Measurements from ENCODE around the gene P4HTM.

Gene P4HTM

GRCh38 chr3:48963591-48963990, 26.4 kb upstream of the P4HTM start (continued):
- TF ChIP-seq KLF16 (tag by site-specific recombination; IDR thresholded peaks at IDR 0.05) (no peak), ZSCAN18 (tag by site-specific recombination; IDR thresholded peaks at IDR 0.05) (no peak)

- H3K4me3 ChIP-seq (ENCODE audit: low read depth, low read length) = no peak overlapping the region
- CTCF ChIA-PET = interaction anchor here (0.6 kb wide), 1 partner anchor 228 kb away, joined by 3 read pairs; no protein-coding TSS in a partner anchor
- peaks cover 21 to 83% of the 10 kb centered on the region in 2 experiments for H3K36me3 ChIP-seq (ENCODE audit: control insufficient read depth in 2 of 2, insufficient read depth in 1 of 2, low read length in 2 of 2)
- no peaks in the 10 kb centered on the region for H3K4me1 ChIP-seq (ENCODE audit: control insufficient read depth, insufficient read depth, low read length)
- no peak overlapping the region for H3K27ac ChIP-seq (ENCODE audit: extremely low read depth, low read depth, low read length)
- POLR2A ChIA-PET = no interaction called here
- TF ChIP-seq, protein P1, sequence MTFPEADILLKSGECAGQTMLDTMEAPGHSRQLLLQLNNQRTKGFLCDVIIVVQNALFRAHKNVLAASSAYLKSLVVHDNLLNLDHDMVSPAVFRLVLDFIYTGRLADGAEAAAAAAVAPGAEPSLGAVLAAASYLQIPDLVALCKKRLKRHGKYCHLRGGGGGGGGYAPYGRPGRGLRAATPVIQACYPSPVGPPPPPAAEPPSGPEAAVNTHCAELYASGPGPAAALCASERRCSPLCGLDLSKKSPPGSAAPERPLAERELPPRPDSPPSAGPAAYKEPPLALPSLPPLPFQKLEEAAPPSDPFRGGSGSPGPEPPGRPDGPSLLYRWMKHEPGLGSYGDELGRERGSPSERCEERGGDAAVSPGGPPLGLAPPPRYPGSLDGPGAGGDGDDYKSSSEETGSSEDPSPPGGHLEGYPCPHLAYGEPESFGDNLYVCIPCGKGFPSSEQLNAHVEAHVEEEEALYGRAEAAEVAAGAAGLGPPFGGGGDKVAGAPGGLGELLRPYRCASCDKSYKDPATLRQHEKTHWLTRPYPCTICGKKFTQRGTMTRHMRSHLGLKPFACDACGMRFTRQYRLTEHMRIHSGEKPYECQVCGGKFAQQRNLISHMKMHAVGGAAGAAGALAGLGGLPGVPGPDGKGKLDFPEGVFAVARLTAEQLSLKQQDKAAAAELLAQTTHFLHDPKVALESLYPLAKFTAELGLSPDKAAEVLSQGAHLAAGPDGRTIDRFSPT (tag by site-specific recombination; IDR thresholded peaks at IDR 0.05) = no peak
- no peak for TF ChIP-seq ZNF214 (tag by site-specific recombination; IDR thresholded peaks at IDR 0.05; ENCODE audit: borderline replicate concordance)
- H3K9me3 ChIP-seq (ENCODE audit: control insufficient read depth, insufficient read depth, low read depth, low read length) = no peaks in the 10 kb centered on the region
These were observed 23.7 kb upstream of the P4HTM start for GRCh38 chr3:48966367-48966766.

DNA sequence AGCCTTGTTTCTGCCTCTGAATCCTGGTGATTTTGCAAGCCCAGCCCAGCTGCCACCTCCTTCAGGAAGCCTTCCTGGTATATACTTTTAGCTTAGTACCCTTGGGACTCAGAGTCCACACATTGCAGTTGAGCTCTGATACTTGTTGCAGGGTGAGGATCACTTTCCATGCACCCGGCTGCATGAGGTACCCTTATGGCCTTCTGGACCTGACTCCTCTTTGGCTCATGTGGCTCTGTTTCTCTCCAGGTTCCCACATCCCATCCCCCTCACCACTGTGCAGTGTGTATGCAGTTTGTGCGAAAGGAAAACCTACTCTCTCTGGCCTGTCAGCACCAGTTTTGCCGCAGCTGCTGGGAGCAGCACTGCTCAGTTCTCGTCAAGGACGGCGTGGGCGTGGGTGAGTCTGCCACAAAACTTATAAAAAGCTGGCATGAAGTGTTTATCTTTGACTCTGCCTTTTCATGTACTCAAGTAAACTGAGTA, 23.1 kb upstream of the P4HTM start:
- Histone ChIP-seq H3K4me1 (ENCODE audit: control insufficient read depth, insufficient read depth, low read length) (no peaks in the 10 kb centered on the region), H3K9me3 (ENCODE audit: control insufficient read depth, insufficient read depth, low read depth, low read length) (no peaks in the 10 kb centered on the region), H3K4me3 (ENCODE audit: low read depth, low read length) (no peak overlapping the region), H3K36me3 (ENCODE audit: control insufficient read depth in 2 of 2, insufficient read depth in 1 of 2, low read length in 2 of 2) (peaks cover 21 to 83% of the 10 kb centered on the region in 2 experiments), H3K27ac (ENCODE audit: extremely low read depth, low read depth, low read length) (no peak overlapping the region)
- ChIA-PET CTCF (no interaction called here), POLR2A (no interaction called here)
- peak; percentile 62 for TF ChIP-seq ZFHX2 (tag by site-specific recombination; conservative IDR thresholded peaks at IDR 0.05)
- TF ChIP-seq ZNF426 (tag by site-specific recombination; IDR thresholded peaks at IDR 0.05) = no peak
- 0 out of 2 replicates have a peak, but pooled peaks have one; percentile 22 for TF ChIP-seq EGR2 (tag by site-specific recombination; IDR thresholded peaks at IDR 0.05; ENCODE audit: low read depth)

GRCh38 chr3:48970586-48970985, 19.5 kb upstream of the P4HTM start:
- H3K27ac ChIP-seq (ENCODE audit: extremely low read depth, low read depth, low read length) = no peak overlapping the region
- TF ChIP-seq GLIS2 (tag by site-specific recombination; IDR thresholded peaks at IDR 0.05) (no peak), ZNF223 (tag by site-specific recombination; IDR thresholded peaks at IDR 0.05) (no peak), ZNF133 (tag by site-specific recombination; IDR thresholded peaks at IDR 0.05) (no peak), ZNF747 (tag by site-specific recombination; IDR thresholded peaks at IDR 0.05) (no peak), ZNF658 (tag by site-specific recombination; IDR thresholded peaks at IDR 0.05) (no peak), ZNF169 (tag by site-specific recombination; IDR thresholded peaks at IDR 0.05) (no peak), ZSCAN30 (tag by site-specific recombination; IDR thresholded peaks at IDR 0.05) (no peak), ZBTB20 (tag by site-specific recombination; IDR thresholded peaks at IDR 0.05) (no peak), PRDM10 (tag by site-specific recombination; IDR thresholded peaks at IDR 0.05) (no peak), KLF7 (tag by site-specific recombination; IDR thresholded peaks at IDR 0.05; ENCODE audit: borderline replicate concordance) (no peak)
- peaks cover 21 to 95% of the 10 kb centered on the region in 2 experiments; a peak in 2 of 3 replicates for H3K36me3 ChIP-seq (ENCODE audit: control insufficient read depth in 2 of 2, insufficient read depth in 1 of 2, low read length in 2 of 2)
- ChIA-PET POLR2A (no interaction called here), CTCF (interaction anchor here (0.7 kb wide), 2 partner anchors 19 to 52 kb away, joined by 3 to 4 read pairs; no protein-coding TSS in a partner anchor)
- H3K4me1 ChIP-seq (ENCODE audit: control insufficient read depth, insufficient read depth, low read length) = no peaks in the 10 kb centered on the region
- H3K9me3 ChIP-seq (ENCODE audit: control insufficient read depth, insufficient read depth, low read depth, low read length) = no peaks in the 10 kb centered on the region
- H3K4me3 ChIP-seq (ENCODE audit: low read depth, low read length) = no peak overlapping the region

Data from HEK293 (cell line).